KMS-11 (cell line): Measurements from ENCODE around the gene ZNF532.

Experiments used
- H2AFZ ChIP-seq: fragments of 200-600 bp; sonication (generic); 2 replicates; pipeline ENCODE4 v1.6.1; 2016; ENCODE audit warnings: antibody characterized with exemption, mixed run types, low read depth
- H3K27ac ChIP-seq: fragments of 200-600 bp; sonication (generic); 2 replicates; pipeline ENCODE4 v1.6.1; 2016; ENCODE audit warnings: mild to moderate bottlenecking, mixed run types
- H3K27me3 ChIP-seq: fragments of 200-600 bp; sonication (generic); 2 replicates; pipeline ENCODE4 v1.6.1; 2017; ENCODE audit warnings: mild to moderate bottlenecking, low read depth, mixed run types, moderate library complexity; ENCODE audit not compliant: insufficient read depth
- H3K36me3 ChIP-seq: fragments of 200-600 bp; sonication (generic); 2 replicates; pipeline ENCODE4 v1.6.1; 2017; ENCODE audit warnings: mild to moderate bottlenecking, mixed run types; ENCODE audit not compliant: insufficient read depth
- H3K4me1 ChIP-seq: fragments of 200-600 bp; sonication (generic); 2 replicates; pipeline ENCODE4 v1.6.1; 2016; ENCODE audit warnings: mild to moderate bottlenecking, low read depth, mixed run types; ENCODE audit not compliant: poor library complexity, severe bottlenecking
- H3K4me2 ChIP-seq: fragments of 200-600 bp; sonication (generic); 2 replicates; pipeline ENCODE4 v1.7.0; 2016; ENCODE audit warnings: mild to moderate bottlenecking, mixed run types
- H3K4me3 ChIP-seq: fragments of 200-600 bp; sonication (generic); IDR thresholded peaks from 2 replicates; pipeline ENCODE4 v1.6.1; 2017; ENCODE audit warnings: low read depth, low read length, mixed read lengths; ENCODE audit not compliant: insufficient read depth
- H3K79me2 ChIP-seq: fragments of 200-600 bp; sonication (generic); 2 replicates; pipeline ENCODE4 v1.6.1; 2016; ENCODE audit warnings: low read depth, mixed run types; ENCODE audit not compliant: insufficient read depth
- H3K9ac ChIP-seq: fragments of 200-600 bp; sonication (generic); 2 replicates; pipeline ENCODE4 v1.6.1; 2016; ENCODE audit warnings: mild to moderate bottlenecking, mixed run types
- H4K20me1 ChIP-seq: fragments of 200-600 bp; sonication (generic); 2 replicates; pipeline ENCODE4 v1.6.1; 2016; ENCODE audit warnings: mild to moderate bottlenecking, mixed run types; ENCODE audit not compliant: insufficient read depth
- TF ChIP-seq, protein P1 (sequence below): fragments of 200-600 bp; sonication (generic); conservative IDR thresholded peaks from 2 replicates; pipeline ENCODE4 v1.6.1; 2017; ENCODE audit warnings: low read depth, mild to moderate bottlenecking, antibody characterized with exemption, low read length, moderate library complexity, mixed read lengths

The ZNF532 gene

DNA sequence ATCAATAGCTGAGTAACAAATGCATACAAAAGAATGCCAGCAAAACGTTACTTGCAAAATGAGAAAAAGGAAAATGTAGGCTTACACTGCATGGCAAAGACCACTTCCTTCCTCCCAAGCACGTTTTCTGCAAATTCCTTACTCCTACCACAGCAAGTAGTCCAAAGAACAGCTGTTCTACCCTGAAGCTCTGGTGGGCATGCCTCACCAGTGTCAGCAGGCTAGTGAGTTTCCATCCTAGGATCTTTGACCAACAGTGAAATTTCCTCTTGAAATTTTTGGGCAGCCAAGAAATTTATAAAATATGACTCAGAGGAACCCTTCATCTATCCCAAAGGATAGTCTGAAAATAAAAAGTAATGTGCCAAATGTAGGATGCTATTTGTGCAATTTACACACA lies 123.9 kb downstream of the ZNF532 start:
- H4K20me1 ChIP-seq = no peaks in the 10 kb centered on the region

DNA sequence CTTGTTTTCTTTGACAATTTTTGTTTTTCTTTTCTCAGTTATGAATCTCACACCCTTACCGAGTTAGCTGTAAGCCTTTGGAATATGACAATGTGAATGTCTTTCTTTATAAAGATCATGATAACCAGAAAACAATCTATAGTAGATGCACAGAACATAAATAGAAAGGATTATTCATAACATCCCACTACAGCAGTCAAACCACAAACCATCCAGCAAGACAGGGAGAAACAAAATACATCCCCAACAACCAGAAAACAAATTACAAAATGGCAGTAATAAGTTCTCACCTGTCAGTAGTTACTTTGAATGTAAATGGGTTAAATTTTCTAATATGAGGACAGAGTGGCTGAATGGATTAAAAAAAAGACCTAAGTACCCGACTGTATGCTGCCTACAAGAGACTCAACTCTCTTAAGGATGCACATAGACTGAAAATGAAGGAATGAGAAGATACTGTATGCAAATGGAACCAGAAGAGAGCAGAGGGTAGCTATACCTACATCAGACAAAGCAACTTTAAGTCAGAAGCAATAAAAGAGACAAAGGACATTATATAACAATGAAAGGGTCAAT lies 124.6 kb downstream of the ZNF532 start:
- no peaks in the 10 kb centered on the region for H3K79me2 ChIP-seq
- no peaks in the 10 kb centered on the region for H4K20me1 ChIP-seq
- H3K9ac ChIP-seq = no peak overlapping the region
- TF ChIP-seq, protein P1, sequence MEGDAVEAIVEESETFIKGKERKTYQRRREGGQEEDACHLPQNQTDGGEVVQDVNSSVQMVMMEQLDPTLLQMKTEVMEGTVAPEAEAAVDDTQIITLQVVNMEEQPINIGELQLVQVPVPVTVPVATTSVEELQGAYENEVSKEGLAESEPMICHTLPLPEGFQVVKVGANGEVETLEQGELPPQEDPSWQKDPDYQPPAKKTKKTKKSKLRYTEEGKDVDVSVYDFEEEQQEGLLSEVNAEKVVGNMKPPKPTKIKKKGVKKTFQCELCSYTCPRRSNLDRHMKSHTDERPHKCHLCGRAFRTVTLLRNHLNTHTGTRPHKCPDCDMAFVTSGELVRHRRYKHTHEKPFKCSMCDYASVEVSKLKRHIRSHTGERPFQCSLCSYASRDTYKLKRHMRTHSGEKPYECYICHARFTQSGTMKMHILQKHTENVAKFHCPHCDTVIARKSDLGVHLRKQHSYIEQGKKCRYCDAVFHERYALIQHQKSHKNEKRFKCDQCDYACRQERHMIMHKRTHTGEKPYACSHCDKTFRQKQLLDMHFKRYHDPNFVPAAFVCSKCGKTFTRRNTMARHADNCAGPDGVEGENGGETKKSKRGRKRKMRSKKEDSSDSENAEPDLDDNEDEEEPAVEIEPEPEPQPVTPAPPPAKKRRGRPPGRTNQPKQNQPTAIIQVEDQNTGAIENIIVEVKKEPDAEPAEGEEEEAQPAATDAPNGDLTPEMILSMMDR = no peak
- H3K4me3 ChIP-seq = no peak overlapping the region
- no peaks in the 10 kb centered on the region for H3K4me1 ChIP-seq
- no peak overlapping the region for H3K4me2 ChIP-seq
- no peak overlapping the region for H2AFZ ChIP-seq
- no peak overlapping the region for H3K27ac ChIP-seq
- no peaks in the 10 kb centered on the region for H3K27me3 ChIP-seq
- no peaks in the 10 kb centered on the region for H3K36me3 ChIP-seq

More for the DNA sequence above, 123.9 kb downstream of the ZNF532 start:
- TF ChIP-seq, protein P1 = no peak
- H3K27ac ChIP-seq = no peak overlapping the region
- no peak overlapping the region for H3K4me3 ChIP-seq
- H3K4me2 ChIP-seq = no peak overlapping the region
- no peaks in the 10 kb centered on the region for H3K4me1 ChIP-seq
- no peak overlapping the region for H2AFZ ChIP-seq
- H3K36me3 ChIP-seq = no peaks in the 10 kb centered on the region
- no peaks in the 10 kb centered on the region for H3K27me3 ChIP-seq
- no peaks in the 10 kb centered on the region for H3K79me2 ChIP-seq
- no peak overlapping the region for H3K9ac ChIP-seq

DNA sequence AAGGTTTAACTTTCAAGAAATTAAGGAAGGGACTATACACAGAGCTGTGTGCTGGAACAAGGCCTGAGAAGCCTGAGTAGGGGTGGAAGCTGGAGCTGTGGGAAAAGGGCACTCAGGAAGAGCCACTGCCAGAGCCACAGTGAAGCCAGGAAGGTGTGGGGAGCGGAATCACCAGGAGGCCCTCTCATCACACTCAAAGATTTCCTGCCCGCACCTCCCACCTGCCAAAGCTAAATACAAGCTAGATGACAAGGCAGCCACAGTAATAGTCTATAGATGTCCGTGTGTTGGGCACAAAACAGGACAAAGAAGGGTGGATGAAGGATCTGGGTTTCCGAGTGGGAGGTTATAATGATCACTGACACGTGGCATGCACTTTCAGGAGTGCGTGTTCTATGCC lies 126.0 kb downstream of the ZNF532 start:
- Histone ChIP-seq H3K36me3 (no peaks in the 10 kb centered on the region), H4K20me1 (no peaks in the 10 kb centered on the region), H3K27me3 (no peaks in the 10 kb centered on the region), H2AFZ (no peak overlapping the region), H3K4me1 (no peaks in the 10 kb centered on the region), H3K4me2 (no peak overlapping the region), H3K9ac (no peak overlapping the region), H3K27ac (no peak overlapping the region), H3K79me2 (no peaks in the 10 kb centered on the region), H3K4me3 (no peak overlapping the region)
- TF ChIP-seq, protein P1 = no peak

DNA sequence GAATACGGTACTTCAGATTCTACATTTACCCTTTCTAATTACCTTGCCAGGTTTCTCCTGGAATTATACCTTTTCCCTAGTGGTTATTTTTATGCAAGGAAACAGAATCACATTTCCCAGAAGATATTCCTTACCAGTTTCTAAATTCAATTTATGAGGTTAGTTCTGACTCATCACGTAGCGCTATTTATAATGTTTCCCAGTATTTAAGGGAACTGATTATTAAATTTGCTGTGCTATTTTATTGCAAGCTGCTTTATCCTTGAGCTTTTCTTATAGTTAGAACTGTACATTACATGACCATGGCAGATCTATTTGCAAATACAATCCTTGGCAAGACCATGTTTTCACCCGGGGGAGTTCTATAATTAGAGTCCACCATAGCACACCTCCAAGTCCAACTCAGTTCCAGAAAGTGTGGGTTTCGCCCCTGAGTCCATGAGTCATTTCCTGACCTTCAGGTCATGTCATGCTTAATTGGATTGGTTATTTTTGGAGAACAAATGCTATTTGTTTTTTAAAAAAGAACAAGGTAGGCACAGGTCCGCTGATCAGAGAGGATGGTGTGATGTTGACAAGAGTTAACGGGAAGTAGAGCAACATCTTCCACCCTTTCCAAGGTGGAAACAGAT lies 126.6 kb downstream of the ZNF532 start:
- no peaks in the 10 kb centered on the region for H3K4me1 ChIP-seq
- no peaks in the 10 kb centered on the region for H3K36me3 ChIP-seq
- H3K27me3 ChIP-seq = no peaks in the 10 kb centered on the region
- no peaks in the 10 kb centered on the region for H4K20me1 ChIP-seq
- no peak overlapping the region for H3K4me2 ChIP-seq
- H3K9ac ChIP-seq = no peak overlapping the region
- no peak overlapping the region for H2AFZ ChIP-seq
- TF ChIP-seq, protein P1 = no peak
- no peaks in the 10 kb centered on the region for H3K79me2 ChIP-seq
- H3K4me3 ChIP-seq = no peak overlapping the region
- H3K27ac ChIP-seq = no peak overlapping the region
